Measurements from ENCODE around the gene ACSL4.

The ACSL4 gene

GRCh38 chrX:109684136-109684535 is 48.9 kb downstream of the ACSL4 start:
- H3K36me3 ChIP-seq (replicated peaks in 1 of 2; ENCODE audit: control insufficient read depth in 2 of 2, insufficient read depth in 2 of 2, low read length in 2 of 2), result peaks cover 0 to 12% of the 10 kb centered on the region in 2 donors
- no peak overlapping the region for H3K4me3 ChIP-seq (ENCODE audit: low read length in 2 of 2)
- no peak overlapping the region for H4K8ac ChIP-seq (ENCODE audit: low read depth, low read length)
- H4K91ac ChIP-seq (ENCODE audit: low read depth, low read length, poor library complexity), result no peak overlapping the region
- H3K27ac ChIP-seq (replicated peaks; ENCODE audit: low read length), result no peak overlapping the region
- no peaks in the 10 kb centered on the region for H3K9me3 ChIP-seq (replicated peaks in 1 of 2; ENCODE audit: control insufficient read depth in 2 of 2, insufficient read depth in 1 of 2, low read depth in 1 of 2, low read length in 2 of 2)
- no peaks in the 10 kb centered on the region for H3K27me3 ChIP-seq (ENCODE audit: control insufficient read depth in 3 of 3, insufficient read depth in 3 of 3, low read depth in 1 of 3, low read length in 3 of 3)
- H3K14ac ChIP-seq (ENCODE audit: low read length), result no peak overlapping the region
- no peak for DNase-seq (ENCODE audit: low spot score)
- no peak overlapping the region for H3K4me2 ChIP-seq (ENCODE audit: insufficient read depth, low read length, poor library complexity, severe bottlenecking)
- H3K9ac ChIP-seq (ENCODE audit: low read depth, low read length, poor library complexity), result no peak overlapping the region
- no peak overlapping the region for H3K4ac ChIP-seq (ENCODE audit: low read length)
- no peak overlapping the region for H2BK15ac ChIP-seq (ENCODE audit: low read length)
- no peaks in the 10 kb centered on the region for H3K4me1 ChIP-seq (ENCODE audit: control insufficient read depth in 2 of 2, insufficient read depth in 1 of 2, low read depth in 1 of 2, low read length in 2 of 2)
- no peak overlapping the region for H2AK5ac ChIP-seq (ENCODE audit: low read depth, low read length)
- H3K18ac ChIP-seq (ENCODE audit: low read length), result no peak overlapping the region
- H3K23ac ChIP-seq (ENCODE audit: low read depth, low read length, poor library complexity), result no peak overlapping the region
- no peaks in the 10 kb centered on the region for H3K79me1 ChIP-seq (ENCODE audit: low read depth, low read length)
- WGBS, 2 donors (ENCODE audit: extremely low coverage in 2 of 2, insufficient read length in 2 of 2, insufficient replicate concordance in 1 of 2), result no CpG with 5 or more reads among the region's 1 CpG
- no peak overlapping the region for H2BK5ac ChIP-seq (ENCODE audit: low read length)
- no peak overlapping the region for H2BK120ac ChIP-seq (ENCODE audit: low read depth, low read length)
- no peak overlapping the region for H2AFZ ChIP-seq (ENCODE audit: low read length)
- no peak overlapping the region for H2BK12ac ChIP-seq (ENCODE audit: low read length)

DNA sequence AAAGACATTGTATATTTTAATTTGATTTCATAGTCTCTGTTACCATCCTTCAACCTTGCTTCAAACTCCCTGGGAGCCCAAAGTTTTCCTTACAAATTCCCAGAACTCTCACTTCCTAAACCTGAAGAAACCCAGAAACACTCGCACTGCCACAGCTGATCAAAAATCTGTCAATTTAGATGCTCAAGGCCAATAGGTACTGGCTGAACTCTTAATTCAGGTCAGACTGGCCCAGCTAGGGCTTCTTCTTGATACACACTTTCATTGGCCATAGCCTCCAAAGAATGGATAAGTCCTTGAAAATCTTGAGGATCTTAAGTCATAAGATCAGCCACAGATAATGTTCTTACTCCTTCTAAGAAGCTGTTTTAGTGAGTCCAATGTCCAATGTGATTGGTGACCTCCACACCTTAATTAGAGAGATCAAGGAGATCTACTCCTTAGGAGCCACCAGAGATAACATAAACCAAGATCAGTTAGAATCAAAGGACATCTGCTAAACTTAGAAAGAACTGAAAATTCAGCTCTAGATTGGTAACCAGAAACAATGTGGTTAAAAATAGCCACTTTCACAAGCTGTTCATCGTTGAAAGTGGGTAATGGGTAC is 51.5 kb downstream of the ACSL4 start:
- Histone ChIP-seq H3K27ac (replicated peaks; ENCODE audit: low read length) (no peak overlapping the region), H2AK5ac (ENCODE audit: low read depth, low read length) (no peak overlapping the region), H3K79me1 (ENCODE audit: low read depth, low read length) (no peaks in the 10 kb centered on the region), H3K18ac (ENCODE audit: low read length) (no peak overlapping the region), H3K4me3 (ENCODE audit: low read length in 2 of 2) (no peak overlapping the region), H4K91ac (ENCODE audit: low read depth, low read length, poor library complexity) (no peak overlapping the region), H2BK5ac (ENCODE audit: low read length) (no peak overlapping the region), H2BK120ac (ENCODE audit: low read depth, low read length) (no peak overlapping the region), H3K9me3 (replicated peaks in 1 of 2; ENCODE audit: control insufficient read depth in 2 of 2, insufficient read depth in 1 of 2, low read depth in 1 of 2, low read length in 2 of 2) (no peaks in the 10 kb centered on the region), H3K4me2 (ENCODE audit: insufficient read depth, low read length, poor library complexity, severe bottlenecking) (no peak overlapping the region), H3K4ac (ENCODE audit: low read length) (no peak overlapping the region), H3K9ac (ENCODE audit: low read depth, low read length, poor library complexity) (no peak overlapping the region), H3K36me3 (replicated peaks in 1 of 2; ENCODE audit: control insufficient read depth in 2 of 2, insufficient read depth in 2 of 2, low read length in 2 of 2) (peaks cover 5 to 12% of the 10 kb centered on the region in 2 donors), H3K4me1 (ENCODE audit: control insufficient read depth in 2 of 2, insufficient read depth in 1 of 2, low read depth in 1 of 2, low read length in 2 of 2) (no peaks in the 10 kb centered on the region), H2BK12ac (ENCODE audit: low read length) (no peak overlapping the region), H4K8ac (ENCODE audit: low read depth, low read length) (no peak overlapping the region), H3K27me3 (ENCODE audit: control insufficient read depth in 3 of 3, insufficient read depth in 3 of 3, low read depth in 1 of 3, low read length in 3 of 3) (no peaks in the 10 kb centered on the region), H3K23ac (ENCODE audit: low read depth, low read length, poor library complexity) (no peak overlapping the region), H3K14ac (ENCODE audit: low read length) (no peak overlapping the region), H2AFZ (ENCODE audit: low read length) (no peak overlapping the region), H2BK15ac (ENCODE audit: low read length) (no peak overlapping the region)
- no peak for DNase-seq (ENCODE audit: low spot score)
- no CpG with 5 or more reads among the region's 2 CpGs for WGBS, 2 donors (ENCODE audit: extremely low coverage in 2 of 2, insufficient read length in 2 of 2, insufficient replicate concordance in 1 of 2)

DNA sequence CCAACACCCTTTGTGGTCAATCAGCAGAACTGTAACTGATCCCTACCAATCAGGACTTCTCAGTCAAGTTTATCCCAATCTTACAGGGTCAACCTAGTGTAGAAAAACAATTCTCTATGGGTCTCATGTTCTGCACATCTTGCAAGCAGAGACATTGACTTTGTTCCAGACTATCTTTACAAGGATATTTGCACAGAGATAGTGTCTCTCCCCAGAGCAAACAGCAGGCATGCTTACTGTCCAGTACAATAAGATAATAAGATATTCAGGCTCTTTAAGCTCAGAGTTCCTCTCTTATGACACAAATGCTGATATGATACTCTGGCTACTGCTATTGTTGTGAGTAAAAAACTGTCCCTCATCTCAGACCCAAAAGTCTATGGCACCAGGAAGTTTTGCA is 53.2 kb downstream of the ACSL4 start:
- Histone ChIP-seq H2AFZ (ENCODE audit: low read length) (no peak overlapping the region), H3K9me3 (replicated peaks in 1 of 2; ENCODE audit: control insufficient read depth in 2 of 2, insufficient read depth in 1 of 2, low read depth in 1 of 2, low read length in 2 of 2) (no peaks in the 10 kb centered on the region), H4K8ac (ENCODE audit: low read depth, low read length) (no peak overlapping the region), H3K79me1 (ENCODE audit: low read depth, low read length) (no peaks in the 10 kb centered on the region), H2AK5ac (ENCODE audit: low read depth, low read length) (no peak overlapping the region), H2BK12ac (ENCODE audit: low read length) (no peak overlapping the region), H3K4me2 (ENCODE audit: insufficient read depth, low read length, poor library complexity, severe bottlenecking) (no peak overlapping the region), H3K4me1 (ENCODE audit: control insufficient read depth in 2 of 2, insufficient read depth in 1 of 2, low read depth in 1 of 2, low read length in 2 of 2) (no peaks in the 10 kb centered on the region), H3K14ac (ENCODE audit: low read length) (no peak overlapping the region), H2BK120ac (ENCODE audit: low read depth, low read length) (no peak overlapping the region), H2BK5ac (ENCODE audit: low read length) (no peak overlapping the region), H3K27me3 (ENCODE audit: control insufficient read depth in 3 of 3, insufficient read depth in 3 of 3, low read depth in 1 of 3, low read length in 3 of 3) (no peaks in the 10 kb centered on the region), H2BK15ac (ENCODE audit: low read length) (no peak overlapping the region), H3K27ac (replicated peaks; ENCODE audit: low read length) (no peak overlapping the region), H3K9ac (ENCODE audit: low read depth, low read length, poor library complexity) (no peak overlapping the region), H3K4me3 (ENCODE audit: low read length in 2 of 2) (no peak overlapping the region), H3K4ac (ENCODE audit: low read length) (no peak overlapping the region), H3K18ac (ENCODE audit: low read length) (no peak overlapping the region), H4K91ac (ENCODE audit: low read depth, low read length, poor library complexity) (no peak overlapping the region), H3K23ac (ENCODE audit: low read depth, low read length, poor library complexity) (no peak overlapping the region), H3K36me3 (replicated peaks in 1 of 2; ENCODE audit: control insufficient read depth in 2 of 2, insufficient read depth in 2 of 2, low read length in 2 of 2) (peaks cover 5 to 25% of the 10 kb centered on the region in 2 donors)
- DNase-seq (ENCODE audit: low spot score), result no peak

- no peak overlapping the region for H3K4ac ChIP-seq (ENCODE audit: low read length)
- H2BK5ac ChIP-seq (ENCODE audit: low read length), result no peak overlapping the region
- H3K9me3 ChIP-seq (replicated peaks in 1 of 2; ENCODE audit: control insufficient read depth in 2 of 2, insufficient read depth in 1 of 2, low read depth in 1 of 2, low read length in 2 of 2), result no peaks in the 10 kb centered on the region
- H3K4me1 ChIP-seq (ENCODE audit: control insufficient read depth in 2 of 2, insufficient read depth in 1 of 2, low read depth in 1 of 2, low read length in 2 of 2), result no peaks in the 10 kb centered on the region
- H2BK120ac ChIP-seq (ENCODE audit: low read depth, low read length), result no peak overlapping the region
- no peak overlapping the region for H4K91ac ChIP-seq (ENCODE audit: low read depth, low read length, poor library complexity)
- peaks cover 7 to 37% of the 10 kb centered on the region in 2 donors for H3K36me3 ChIP-seq (replicated peaks in 1 of 2; ENCODE audit: control insufficient read depth in 2 of 2, insufficient read depth in 2 of 2, low read length in 2 of 2)
- H3K4me2 ChIP-seq (ENCODE audit: insufficient read depth, low read length, poor library complexity, severe bottlenecking), result no peak overlapping the region
- no peak overlapping the region for H2AK5ac ChIP-seq (ENCODE audit: low read depth, low read length)
- no peak overlapping the region for H3K4me3 ChIP-seq (ENCODE audit: low read length in 2 of 2)
- no peak overlapping the region for H3K9ac ChIP-seq (ENCODE audit: low read depth, low read length, poor library complexity)
- H3K23ac ChIP-seq (ENCODE audit: low read depth, low read length, poor library complexity), result no peak overlapping the region
- H2AFZ ChIP-seq (ENCODE audit: low read length), result no peak overlapping the region
- H2BK12ac ChIP-seq (ENCODE audit: low read length), result no peak overlapping the region
- no peaks in the 10 kb centered on the region for H3K27me3 ChIP-seq (ENCODE audit: control insufficient read depth in 3 of 3, insufficient read depth in 3 of 3, low read depth in 1 of 3, low read length in 3 of 3)
- H2BK15ac ChIP-seq (ENCODE audit: low read length), result no peak overlapping the region
- no peak overlapping the region for H3K18ac ChIP-seq (ENCODE audit: low read length)
- peaks cover 1% of the 10 kb centered on the region for H3K79me1 ChIP-seq (ENCODE audit: low read depth, low read length)
- no peak overlapping the region for H3K14ac ChIP-seq (ENCODE audit: low read length)
- DNase-seq (ENCODE audit: low spot score), result no peak
- no peak overlapping the region for H4K8ac ChIP-seq (ENCODE audit: low read depth, low read length)
- H3K27ac ChIP-seq (replicated peaks; ENCODE audit: low read length), result no peak overlapping the region
Observed at GRCh38 chrX:109672239-109672638, 60.8 kb downstream of the ACSL4 start.
